PC-9 (cell line): ENCODE measurements around the gene DOCK2. TPM values are rescaled to one million over a fixed set of nuclear protein-coding genes. Genes with fewer than 3 reads are reported as not detected.

ENCODE experiments used
- BruUV-seq: library from RNA; stranded (reverse); fragments of 400-500 nt; replicated peaks from 2 replicates; lab custom pipeline; 2021; lab: Mats Ljungman, UMichigan
- CTCF ChIA-PET: fragments of 300-600 bp; sonication (Branson Sonifier 250); formaldehyde crosslinking; loops from one replicate; lab custom pipeline; 2022; ENCODE audit warnings: antibody characterized with exemption; lab: Charles Lee
- POLR2A ChIA-PET: fragments of 300-600 bp; sonication (Branson Sonifier 250); formaldehyde crosslinking; loops from one replicate; lab custom pipeline; 2022; ENCODE audit warnings: antibody characterized with exemption; ENCODE audit not compliant: unreplicated experiment; lab: Charles Lee
- DNase-seq, 2 experiments: peaks; one replicate each; pipeline versions ENCODE4 v3.0.0 to v3.0.0-alpha.2; 2015 to 2022; ENCODE audit warnings: mixed read lengths in 1 of 2
- H2AFZ ChIP-seq: fragments of 200-600 bp; sonication (generic); 2 replicates; pipeline ENCODE4 v1.8.1; 2017; ENCODE audit warnings: antibody characterized with exemption
- H3F3A ChIP-seq: fragments of 200-600 bp; sonication (generic); 2 replicates; pipeline ENCODE4 v1.8.1; 2017; ENCODE audit warnings: antibody characterized with exemption, mild to moderate bottlenecking, low read depth; ENCODE audit not compliant: insufficient read depth
- H3K27ac ChIP-seq: fragments of 200-600 bp; sonication (generic); 2 replicates; pipeline ENCODE4 v1.6.1; 2016; ENCODE audit warnings: mixed run types
- H3K27me3 ChIP-seq: fragments of 200-600 bp; sonication (generic); 2 replicates; pipeline ENCODE4 v1.6.1; 2016; ENCODE audit warnings: low read depth, mixed run types; ENCODE audit not compliant: insufficient read depth
- H3K36me3 ChIP-seq: fragments of 200-600 bp; sonication (generic); 2 replicates; pipeline ENCODE4 v1.6.1; 2016; ENCODE audit warnings: low read depth, mixed run types
- H3K4me1 ChIP-seq: fragments of 200-600 bp; sonication (generic); replicated peaks from 2 replicates; pipeline ENCODE4 v1.6.1; 2016; ENCODE audit warnings: mixed run types; ENCODE audit not compliant: insufficient read depth
- H3K4me2 ChIP-seq: fragments of 200-600 bp; sonication (generic); 2 replicates; pipeline ENCODE4 v1.6.1; 2017; ENCODE audit warnings: mixed run types
- H3K4me3 ChIP-seq: fragments of 200-600 bp; sonication (generic); 2 replicates; pipeline ENCODE4 v1.6.1; 2016; ENCODE audit warnings: mixed run types
- H3K79me2 ChIP-seq: fragments of 200-600 bp; sonication (generic); 2 replicates; pipeline ENCODE4 v1.6.1; 2017; ENCODE audit warnings: low read depth, mixed run types
- H3K9me2 ChIP-seq: fragments of 200-600 bp; sonication (generic); 2 replicates; pipeline ENCODE4 v1.8.1; 2017; ENCODE audit warnings: mild to moderate bottlenecking; ENCODE audit not compliant: insufficient read depth
- H3K9me3 ChIP-seq: fragments of 200-600 bp; sonication (generic); 2 replicates; pipeline ENCODE4 v1.8.1; 2016; ENCODE audit warnings: low read depth; ENCODE audit not compliant: insufficient read depth
- H4K20me1 ChIP-seq: fragments of 200-600 bp; sonication (generic); 2 replicates; pipeline ENCODE4 v1.8.1; 2017; ENCODE audit not compliant: insufficient read depth
- CTCF ChIP-seq: fragments of 200-600 bp; sonication (generic); conservative IDR thresholded peaks from 2 replicates; pipeline ENCODE4 v1.6.1; 2017; ENCODE audit warnings: mixed run types, antibody characterized with exemption, mild to moderate bottlenecking, moderate library complexity
- EZH2 ChIP-seq: fragments of 200-600 bp; sonication (generic); IDR thresholded peaks from 2 replicates; pipeline ENCODE4 v1.8.0; 2017; ENCODE audit warnings: antibody characterized with exemption, low read depth
- intact Hi-C: fragments of 100-400 bp; cut with micrococcal nuclease; formaldehyde crosslinking; loops from one replicate; pipeline ENCODE4 v1.10.0; 2022; ENCODE audit not compliant: unreplicated experiment
- total RNA-seq: library from RNA; stranded (reverse); gene quantifications from 2 replicates; pipeline ENCODE4 v1.2.3, GENCODE V29; 2021

The DOCK2 gene
- total RNA-seq, 1 experiment from 2014 or later = 0.41 TPM

GRCh38 chr5:169933616-169934015 is 296.5 kb downstream of the DOCK2 start:
- CTCF ChIA-PET = no interaction called here
- no peak for DNase-seq
- intact Hi-C loops = no loop called here
- no peak for TF ChIP-seq EZH2
- POLR2A ChIA-PET = no interaction called here
- no peaks in the 10 kb centered on the region for H3K79me2 ChIP-seq
- H3K36me3 ChIP-seq = no peaks in the 10 kb centered on the region
- H3K9me2 ChIP-seq = no peaks in the 10 kb centered on the region; the same call in 1 of the 2 replicates
- no peaks in the 10 kb centered on the region for H3F3A ChIP-seq
- H4K20me1 ChIP-seq = no peaks in the 10 kb centered on the region
- no TSS peak for BruUV-seq
- no peaks in the 10 kb centered on the region for H3K27me3 ChIP-seq
- no peak overlapping the region for H2AFZ ChIP-seq
- no peaks in the 10 kb centered on the region for H3K9me3 ChIP-seq
- no peak overlapping the region for H3K4me3 ChIP-seq
- H3K4me1 ChIP-seq = no peaks in the 10 kb centered on the region
- no peak overlapping the region for H3K27ac ChIP-seq
- no peak overlapping the region for H3K4me2 ChIP-seq

DNA sequence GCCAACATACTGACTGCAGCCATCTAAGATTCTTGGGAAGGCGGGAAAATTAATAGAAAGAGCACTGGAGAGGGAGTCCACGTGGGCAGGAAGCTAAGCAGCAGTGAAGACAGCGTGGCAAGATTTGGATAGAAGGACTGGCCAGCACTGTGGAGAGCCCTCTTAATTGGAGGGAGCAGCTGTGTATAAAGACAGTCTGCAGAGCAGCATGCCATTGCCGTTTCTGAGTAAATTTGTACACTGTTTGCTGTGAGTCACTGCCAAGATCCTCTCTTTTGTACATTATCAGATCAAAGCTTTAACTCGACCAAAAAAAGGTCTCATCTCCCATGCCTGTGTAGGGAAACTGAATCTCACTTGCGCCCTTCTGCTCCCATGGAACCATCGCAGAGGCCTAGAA is 297.9 kb downstream of the DOCK2 start:
- Histone ChIP-seq H3F3A (no peaks in the 10 kb centered on the region), H3K79me2 (no peaks in the 10 kb centered on the region), H3K9me3 (no peaks in the 10 kb centered on the region), H2AFZ (no peak overlapping the region), H3K9me2 (no peaks in the 10 kb centered on the region), H4K20me1 (no peaks in the 10 kb centered on the region), H3K27me3 (no peaks in the 10 kb centered on the region), H3K4me3 (no peak overlapping the region), H3K4me2 (no peak overlapping the region), H3K4me1 (no peaks in the 10 kb centered on the region), H3K27ac (no peak overlapping the region), H3K36me3 (no peaks in the 10 kb centered on the region)
- no TSS peak for BruUV-seq
- no peak for TF ChIP-seq CTCF
- no peak for TF ChIP-seq EZH2
- intact Hi-C loops = no loop called here
- CTCF ChIA-PET = no interaction called here
- DNase-seq = no peak
- POLR2A ChIA-PET = no interaction called here

DNA sequence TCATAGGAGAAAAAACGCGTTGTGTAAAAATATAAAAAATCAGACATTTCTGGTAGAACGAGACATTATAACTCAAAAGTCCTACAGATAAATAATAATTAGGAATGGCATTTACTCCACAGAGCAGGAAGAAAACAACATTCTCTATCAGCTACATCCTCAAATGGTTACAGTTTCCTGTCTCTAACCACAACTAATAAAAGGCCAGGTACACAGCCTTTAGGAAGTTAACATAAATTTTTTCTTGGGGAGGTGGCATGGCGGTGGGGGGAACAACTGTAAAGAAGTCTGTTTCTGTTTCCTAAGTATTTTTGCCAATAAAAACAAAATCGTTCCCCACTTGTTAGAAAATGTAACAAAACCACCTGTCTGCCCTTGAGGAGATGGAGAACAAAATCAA is 298.7 kb downstream of the DOCK2 start:
- Histone ChIP-seq H3F3A (no peaks in the 10 kb centered on the region), H3K9me2 (no peaks in the 10 kb centered on the region), H3K36me3 (no peaks in the 10 kb centered on the region), H4K20me1 (no peaks in the 10 kb centered on the region), H3K79me2 (no peaks in the 10 kb centered on the region), H3K4me2 (no peak overlapping the region), H3K27ac (no peak overlapping the region), H2AFZ (no peak overlapping the region), H3K4me1 (no peaks in the 10 kb centered on the region), H3K27me3 (no peaks in the 10 kb centered on the region), H3K4me3 (no peak overlapping the region), H3K9me3 (no peaks in the 10 kb centered on the region)
- intact Hi-C loops = no loop called here
- no TSS peak for BruUV-seq
- DNase-seq = no peak
- TF ChIP-seq CTCF (no peak), EZH2 (no peak)
- POLR2A ChIA-PET = no interaction called here
- CTCF ChIA-PET = no interaction called here

DNA sequence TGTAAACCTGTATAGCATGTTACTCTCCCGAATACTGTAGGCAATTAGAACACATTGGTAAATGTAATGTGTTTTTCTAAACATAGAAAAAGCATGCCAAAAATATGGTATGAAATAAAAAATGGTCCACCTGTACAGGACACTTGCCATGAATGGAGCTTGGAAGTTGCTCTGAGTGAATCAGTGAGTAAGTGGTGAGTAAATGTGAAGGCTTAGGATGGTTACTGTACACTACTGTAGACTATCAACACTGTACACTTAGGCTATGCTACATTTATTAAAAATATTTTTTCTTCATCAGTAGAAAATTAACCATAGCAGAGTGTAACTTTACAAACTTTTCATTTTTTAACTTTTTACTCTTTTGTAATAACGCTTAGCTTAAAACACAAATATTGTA is 301.4 kb downstream of the DOCK2 start:
- H4K20me1 ChIP-seq = no peaks in the 10 kb centered on the region
- H3K36me3 ChIP-seq = no peaks in the 10 kb centered on the region
- no TSS peak for BruUV-seq
- no peak overlapping the region for H2AFZ ChIP-seq
- no peaks in the 10 kb centered on the region for H3K9me2 ChIP-seq
- H3K27me3 ChIP-seq = no peaks in the 10 kb centered on the region
- TF ChIP-seq CTCF = no peak
- TF ChIP-seq EZH2 = no peak
- intact Hi-C loops = no loop called here
- H3K4me1 ChIP-seq = no peaks in the 10 kb centered on the region
- H3F3A ChIP-seq = no peaks in the 10 kb centered on the region
- H3K9me3 ChIP-seq = no peaks in the 10 kb centered on the region
- H3K4me3 ChIP-seq = no peak overlapping the region
- ChIA-PET CTCF (no interaction called here), POLR2A (interaction anchor here (0.7 kb wide), 1 partner anchor 1330 kb away, joined by 12 read pairs; no protein-coding TSS in a partner anchor)
- H3K4me2 ChIP-seq = no peak overlapping the region
- no peaks in the 10 kb centered on the region for H3K79me2 ChIP-seq
- no peak for DNase-seq
- no peak overlapping the region for H3K27ac ChIP-seq
